Anterior cingulate cortex (tissue), 58 donors: ENCODE results near the gene DPPA2.

Experiments
- DNase-seq, 58 donors: peaks; one replicate each; lab custom pipeline; 2025; lab: John Stamatoyannopoulos, UW

The DPPA2 gene

GRCh38 chr3:109325657-109326056 is 9.3 kb upstream of the DPPA2 start:
- DNase-seq: no peak

- DNase-seq: no peak
Measured at GRCh38 chr3:109325109-109325508, 8.8 kb upstream of the DPPA2 start.

- DNase-seq: no peak
Measured at GRCh38 chr3:109313061-109313460, 3.3 kb downstream of the DPPA2 start.

- no peak for DNase-seq
Measured at GRCh38 chr3:109297496-109297895, 18.8 kb downstream of the DPPA2 start.

GRCh38 chr3:109284071-109284470 is 32.2 kb downstream of the DPPA2 start:
- DNase-seq: no peak

GRCh38 chr3:109278546-109278945 is 37.8 kb downstream of the DPPA2 start:
- no peak for DNase-seq

- DNase-seq: no peak
Measured at GRCh38 chr3:109278141-109278540, 38.2 kb downstream of the DPPA2 start.

GRCh38 chr3:109275702-109276293 is 40.5 kb downstream of the DPPA2 start:
- DNase-seq: peak in 30 of 58 donors; percentile 0 to 40 (median 4)

GRCh38 chr3:109270779-109271178 is 45.5 kb downstream of the DPPA2 start:
- DNase-seq: no peak

- DNase-seq: no peak
Measured at GRCh38 chr3:109269577-109270275, 46.6 kb downstream of the DPPA2 start.

GRCh38 chr3:109268181-109268580 is 48.1 kb downstream of the DPPA2 start:
- DNase-seq: no peak

- DNase-seq: no peak
Measured at GRCh38 chr3:109265295-109265694, 51.0 kb downstream of the DPPA2 start.

GRCh38 chr3:109257269-109257668 is 59.0 kb downstream of the DPPA2 start:
- no peak for DNase-seq

GRCh38 chr3:109254770-109255169 is 61.5 kb downstream of the DPPA2 start:
- DNase-seq: no peak

GRCh38 chr3:109252641-109253040 is 63.7 kb downstream of the DPPA2 start:
- no peak for DNase-seq
